OCI-M2 (cell line): Measurements from ENCODE around the gene RPL27A.

Experiments
- DNase-seq: peaks from one replicate; lab custom pipeline; 2025; ENCODE audit not compliant: unreplicated experiment; lab: John Stamatoyannopoulos, UW

RPL27A gene

GRCh38 chr11:8672346-8672745 lies 10.2 kb upstream of the RPL27A start:
- DNase-seq, result no peak

- no peak for DNase-seq
These were observed 7.7 kb upstream of the RPL27A start for GRCh38 chr11:8674859-8675258.

GRCh38 chr11:8676458-8676857 lies 6.1 kb upstream of the RPL27A start:
- DNase-seq, result no peak

GRCh38 chr11:8679006-8679405 lies 3.6 kb upstream of the RPL27A start:
- DNase-seq, result no peak

- DNase-seq, result no peak
These were observed 722 bp upstream of the RPL27A start for GRCh38 chr11:8681837-8682302.

- DNase-seq, result no peak
These were observed 669 bp downstream of the RPL27A start for GRCh38 chr11:8683115-8683807.

- no peak for DNase-seq
These were observed 2.2 kb downstream of the RPL27A start for GRCh38 chr11:8684600-8685290.

GRCh38 chr11:8685306-8685705 lies 2.7 kb downstream of the RPL27A start:
- no peak for DNase-seq

GRCh38 chr11:8685820-8686219 lies 3.2 kb downstream of the RPL27A start:
- no peak for DNase-seq

GRCh38 chr11:8686325-8686724 lies 3.7 kb downstream of the RPL27A start:
- DNase-seq, result no peak

- DNase-seq, result peak; percentile 70
These were observed 6.1 kb downstream of the RPL27A start for GRCh38 chr11:8688414-8689362.

- DNase-seq, result no peak
These were observed 7.2 kb downstream of the RPL27A start for GRCh38 chr11:8689726-8690255.

GRCh38 chr11:8690374-8691342 lies 8.1 kb downstream of the RPL27A start:
- DNase-seq, result no peak

- DNase-seq, result no peak
These were observed 9.0 kb downstream of the RPL27A start for GRCh38 chr11:8691601-8692000.

- DNase-seq, result no peak
These were observed 9.8 kb downstream of the RPL27A start for GRCh38 chr11:8692417-8692816.

- DNase-seq, result no peak
These were observed 10.5 kb downstream of the RPL27A start for GRCh38 chr11:8693010-8693551.

GRCh38 chr11:8693555-8693954 lies 11.0 kb downstream of the RPL27A start:
- no peak for DNase-seq

- no peak for DNase-seq
These were observed 11.5 kb downstream of the RPL27A start for GRCh38 chr11:8694137-8694536.

GRCh38 chr11:8697054-8697453 lies 14.5 kb downstream of the RPL27A start:
- DNase-seq, result no peak

GRCh38 chr11:8698379-8698851 lies 15.8 kb downstream of the RPL27A start:
- no peak for DNase-seq
